Stomach (tissue), 4 donors: ENCODE results near the gene GRIK1.

Experiments used
- CTCF ChIP-seq, 7 experiments: fragments of 450-650 bp in 4 of 7; fragments of 200-600 bp in 3 of 7; sonication (generic) in 3 of 7; IDR thresholded peaks; one replicate each; pipeline ENCODE4 v1.5.1; 2016 to 2019; ENCODE audit warnings: antibody characterized with exemption in 7 of 7, control low read depth in 2 of 7, mild to moderate bottlenecking in 1 of 7
- EP300 ChIP-seq: sonication (generic); formaldehyde crosslinking; IDR thresholded peaks from one replicate; pipeline ENCODE4 v1.6.1; 2017; ENCODE audit warnings: antibody characterized with exemption
- POLR2AphosphoS5 ChIP-seq, 3 donors: sonication (generic); formaldehyde crosslinking; IDR thresholded peaks; one replicate each; pipeline ENCODE4 v1.6.1; 2016; ENCODE audit warnings: antibody characterized with exemption in 3 of 3

- TF ChIP-seq CTCF (IDR thresholded peaks at IDR 0.05) (no peak), POLR2AphosphoS5 (IDR thresholded peaks at IDR 0.05) (no peak), EP300 (no peak)
Measured at GRCh38 chr21:29938776-29939103, 1.1 kb downstream of the GRIK1 start.
